ENCODE results near the gene EEF1AKMT2. TPM values are rescaled to one million over a fixed set of nuclear protein-coding genes. Genes with fewer than 3 reads are reported as not detected.

Gene EEF1AKMT2
- polyA plus RNA-seq, 1 of the 3 experiments (the other 2 are of a cell fraction), result 14.0 TPM

- peaks cover 30% of the 10 kb centered on the region in 2 experiments for H3K36me3 ChIP-seq (replicated peaks in 1 of 2; ENCODE audit: control insufficient read depth in 1 of 2, insufficient read depth in 2 of 2, low read length in 1 of 2)
- H3K9me2 ChIP-seq, result no peaks in the 10 kb centered on the region
- POLR2A ChIA-PET, result no interaction called here
- no peaks in the 10 kb centered on the region for H3K27me3 ChIP-seq (ENCODE audit: insufficient read depth)
- no peak overlapping the region for H3K9ac ChIP-seq
- no peak overlapping the region for H2AFZ ChIP-seq (ENCODE audit: low read depth)
- no peak overlapping the region for H3K4me2 ChIP-seq
- no peak overlapping the region for H3K4me3 ChIP-seq (ENCODE audit: low read depth in 2 of 2, low read length in 1 of 2)
- no peaks in the 10 kb centered on the region for H4K20me1 ChIP-seq (ENCODE audit: insufficient read depth)
- TF ChIP-seq ELF1 (IDR thresholded peaks at IDR 0.05) (no peak), USF1 (IDR thresholded peaks at IDR 0.05; ENCODE audit: borderline replicate concordance, low read depth) (no peak), RXRA (IDR thresholded peaks at IDR 0.05; ENCODE audit: borderline replicate concordance, low read depth) (no peak), CHD2 (IDR thresholded peaks at IDR 0.05; ENCODE audit: low read length, partially characterized antibody) (no peak), RCOR1 (IDR thresholded peaks at IDR 0.05; ENCODE audit: low read length) (no peak), PBX3 (IDR thresholded peaks at IDR 0.05) (no peak), TAF1 (IDR thresholded peaks at IDR 0.05; ENCODE audit: borderline replicate concordance, low read depth, low read length) (no peak), MEF2A (IDR thresholded peaks at IDR 0.05; ENCODE audit: borderline replicate concordance, low read depth) (no peak), ZBTB33 (IDR thresholded peaks at IDR 0.05; ENCODE audit: borderline replicate concordance, low read depth) (no peak)
- H3K27ac ChIP-seq (ENCODE audit: low read depth in 2 of 2, low read length in 1 of 2), result no peak overlapping the region
- H3F3A ChIP-seq (replicated peaks; ENCODE audit: insufficient read depth), result peaks cover 6% of the 10 kb centered on the region
- no peaks in the 10 kb centered on the region for H3K79me2 ChIP-seq (ENCODE audit: insufficient read depth)
- WGBS (ENCODE audit: low lambda C conversion rate), result 97% methylated on average over 1 of the region's 1 CpG
- CTCF ChIA-PET, result interaction anchor here (5.0 kb wide), 1 partner anchor 294 kb away, joined by 26 read pairs; no protein-coding TSS in a partner anchor
- no peaks in the 10 kb centered on the region for H3K9me3 ChIP-seq
- no peak for DNase-seq
- no peaks in the 10 kb centered on the region for H3K4me1 ChIP-seq (ENCODE audit: control insufficient read depth in 1 of 2, insufficient read depth in 2 of 2, low read depth in 1 of 2, low read length in 1 of 2)
Measured at GRCh38 chr10:124824507-124824906, 32.8 kb upstream of the EEF1AKMT2 start.

GRCh38 chr10:124821520-124821919, 29.8 kb upstream of the EEF1AKMT2 start:
- Histone ChIP-seq H3K36me3 (replicated peaks in 1 of 2; ENCODE audit: control insufficient read depth in 1 of 2, insufficient read depth in 2 of 2, low read length in 1 of 2) (peaks cover 14 to 28% of the 10 kb centered on the region in 2 experiments), H3K4me1 (ENCODE audit: control insufficient read depth in 1 of 2, insufficient read depth in 2 of 2, low read depth in 1 of 2, low read length in 1 of 2) (no peaks in the 10 kb centered on the region), H3K4me2 (no peak overlapping the region), H3K9me2 (no peaks in the 10 kb centered on the region), H3K9ac (no peak overlapping the region), H3K9me3 (no peaks in the 10 kb centered on the region), H3K79me2 (ENCODE audit: insufficient read depth) (no peaks in the 10 kb centered on the region), H3F3A (replicated peaks; ENCODE audit: insufficient read depth) (peaks cover 6% of the 10 kb centered on the region), H3K27me3 (ENCODE audit: insufficient read depth) (no peaks in the 10 kb centered on the region), H3K27ac (ENCODE audit: low read depth in 2 of 2, low read length in 1 of 2) (no peak overlapping the region), H2AFZ (ENCODE audit: low read depth) (no peak overlapping the region), H4K20me1 (ENCODE audit: insufficient read depth) (no peaks in the 10 kb centered on the region), H3K4me3 (ENCODE audit: low read depth in 2 of 2, low read length in 1 of 2) (no peak overlapping the region)
- DNase-seq, result no peak
- POLR2A ChIA-PET, result no interaction called here
- CTCF ChIA-PET, result no interaction called here
- no peak for TF ChIP-seq JUND (IDR thresholded peaks at IDR 0.05)
- TF ChIP-seq YY1 (IDR thresholded peaks at IDR 0.05; ENCODE audit: low read depth), result no peak
- no peak for TF ChIP-seq RFX5 (IDR thresholded peaks at IDR 0.05; ENCODE audit: low read length)
- TF ChIP-seq ELF1 (IDR thresholded peaks at IDR 0.05), result no peak
- TF ChIP-seq FOSL2 (IDR thresholded peaks at IDR 0.05; ENCODE audit: borderline replicate concordance, low read depth), result no peak
- TF ChIP-seq TAF1 (IDR thresholded peaks at IDR 0.05; ENCODE audit: borderline replicate concordance, low read depth, low read length), result no peak
- TF ChIP-seq RCOR1 (IDR thresholded peaks at IDR 0.05; ENCODE audit: low read length), result no peak
- 95% methylated on average over 4 of the region's 4 CpGs for WGBS (ENCODE audit: low lambda C conversion rate)

Measured in SK-N-SH (cell line).